ENCODE results near the gene P2RY2. TPM values are rescaled to one million over a fixed set of nuclear protein-coding genes. Genes with fewer than 3 reads are reported as not detected.
A peak's percentile ranks its signal among the peaks of the same experiment; 100 is the strongest.

Gene P2RY2
- total and polyA plus RNA-seq, 9 of the 15 experiments (the other 6 are each of a cell fraction or from before 2014, with no cell fraction given), result not detected

GRCh38 chr11:73203322-73203721, 14.8 kb upstream of the P2RY2 start:
- FAIRE-seq, result no peak
- BruUV-seq (replicated peaks), result no TSS peak
- H3K9me3 ChIP-seq (replicated peaks; ENCODE audit: control insufficient read depth, insufficient read depth, low read depth, low read length), result no peaks in the 10 kb centered on the region

GRCh38 chr11:73203790-73204189, 14.3 kb upstream of the P2RY2 start:
- H3K4me1 ChIP-seq (replicated peaks in 1 of 2; ENCODE audit: control insufficient read depth in 2 of 2, insufficient read depth in 2 of 2, low read length in 2 of 2), result peaks cover 10% of the 10 kb centered on the region in 2 experiments; a peak in 4 of 5 replicates
- ChIA-PET CTCF (ENCODE audit: low intra/inter-chr PET ratio) (no interaction called here), POLR2A (no interaction called here)
- no peak; the same call in 2 of the 3 replicates for ATAC-seq
- no peaks in the 10 kb centered on the region for H3K9me1 ChIP-seq (ENCODE audit: control insufficient read depth, insufficient read depth, low read length)
- no peak overlapping the region for H3K4me3 ChIP-seq
- in situ Hi-C loops (cut with MboI), result no loop called here
- H3K9ac ChIP-seq (ENCODE audit: insufficient read depth in 1 of 2, low read depth in 2 of 2, low read length in 2 of 2), result no peak overlapping the region
- peaks cover 5 to 7% of the 10 kb centered on the region in 2 experiments; a peak in 2 of 5 replicates for H3K27me3 ChIP-seq (ENCODE audit: control insufficient read depth in 2 of 2, insufficient read depth in 2 of 2, low read length in 2 of 2)
- DNase-seq (ENCODE audit: extremely low read depth in 1 of 4, low spot score in 3 of 4), result no peak
- H3K79me2 ChIP-seq (ENCODE audit: control insufficient read depth, insufficient read depth, low read length), result no peaks in the 10 kb centered on the region
- no peak overlapping the region for H3K27ac ChIP-seq (ENCODE audit: extremely low read depth, low read depth, low read length)
- H3K4me2 ChIP-seq (ENCODE audit: insufficient read depth, low read length), result no peak overlapping the region
- no peaks in the 10 kb centered on the region for H3K36me3 ChIP-seq (ENCODE audit: control insufficient read depth, insufficient read depth, low read length)
- FAIRE-seq, result no peak
- intact Hi-C loops (cut with micrococcal nuclease), result no loop called here
- H2AFZ ChIP-seq (ENCODE audit: low read depth, low read length), result no peak overlapping the region
- H4K20me1 ChIP-seq (replicated peaks; ENCODE audit: control insufficient read depth, insufficient read depth, low read length), result no peaks in the 10 kb centered on the region
- BruUV-seq (replicated peaks), result no TSS peak
- 20% methylated on average over 4 of the region's 4 CpGs for WGBS (ENCODE audit: insufficient coverage, low coverage, missing lambda C conversion rate)
- no peaks in the 10 kb centered on the region for H3K9me3 ChIP-seq (replicated peaks; ENCODE audit: control insufficient read depth, insufficient read depth, low read depth, low read length)
- TF ChIP-seq FOS (IDR thresholded peaks at IDR 0.05; ENCODE audit: extremely low read depth, insufficient read length) (no peak), REST (IDR thresholded peaks at IDR 0.05; ENCODE audit: borderline replicate concordance) (peak; percentile 55), REST (CRISPR knock-in tag; IDR thresholded peaks at IDR 0.05; ENCODE audit: low read depth) (no peak)

More at GRCh38 chr11:73203322-73203721, 14.8 kb upstream of the P2RY2 start:
- Histone ChIP-seq H3K79me2 (ENCODE audit: control insufficient read depth, insufficient read depth, low read length) (no peaks in the 10 kb centered on the region), H3K4me3 (no peak overlapping the region), H3K4me1 (replicated peaks in 1 of 2; ENCODE audit: control insufficient read depth in 2 of 2, insufficient read depth in 2 of 2, low read length in 2 of 2) (peaks cover 10% of the 10 kb centered on the region in 2 experiments; a peak in 4 of 5 replicates), H3K27ac (ENCODE audit: extremely low read depth, low read depth, low read length) (no peak overlapping the region), H2AFZ (ENCODE audit: low read depth, low read length) (no peak overlapping the region), H3K9me1 (ENCODE audit: control insufficient read depth, insufficient read depth, low read length) (no peaks in the 10 kb centered on the region), H3K9ac (ENCODE audit: insufficient read depth in 1 of 2, low read depth in 2 of 2, low read length in 2 of 2) (no peak overlapping the region), H3K4me2 (ENCODE audit: insufficient read depth, low read length) (no peak overlapping the region), H4K20me1 (replicated peaks; ENCODE audit: control insufficient read depth, insufficient read depth, low read length) (no peaks in the 10 kb centered on the region), H3K36me3 (ENCODE audit: control insufficient read depth, insufficient read depth, low read length) (no peaks in the 10 kb centered on the region), H3K27me3 (ENCODE audit: control insufficient read depth in 2 of 2, insufficient read depth in 2 of 2, low read length in 2 of 2) (peaks cover 5 to 7% of the 10 kb centered on the region in 2 experiments; a peak in 2 of 5 replicates)
- intact Hi-C loops (cut with micrococcal nuclease) (no loop called here), in situ Hi-C loops (cut with MboI) (no loop called here)
- 17% methylated on average over 6 of the region's 6 CpGs for WGBS (ENCODE audit: insufficient coverage, low coverage, missing lambda C conversion rate)
- ChIA-PET POLR2A (interaction anchor here (1.6 kb wide), 1 partner anchor 9 kb away, joined by 4 read pairs; no protein-coding TSS in a partner anchor), CTCF (ENCODE audit: low intra/inter-chr PET ratio) (interaction anchor here (0.6 kb wide), 1 partner anchor 254 kb away, joined by 3 read pairs; no protein-coding TSS in a partner anchor)
- no peak for ATAC-seq
- TF ChIP-seq CBX1 (IDR thresholded peaks at IDR 0.05; ENCODE audit: low read depth), result no peak
- no peak for DNase-seq (ENCODE audit: extremely low read depth in 1 of 4, low spot score in 3 of 4)

Measured in K562 (cell line).